SH-SY5Y (cell line): ENCODE measurements around the gene COL9A3.

ENCODE experiments used
- GATA2 ChIP-seq: IDR thresholded peaks from 2 replicates; pipeline ENCODE4 v1.6.1; 2011; ENCODE audit warnings: mild to moderate bottlenecking, low read depth, low read length
- GATA3 ChIP-seq: IDR thresholded peaks from 2 replicates; pipeline ENCODE4 v1.6.1; 2011; ENCODE audit warnings: low read depth, mild to moderate bottlenecking, low read length, moderate library complexity

DNA sequence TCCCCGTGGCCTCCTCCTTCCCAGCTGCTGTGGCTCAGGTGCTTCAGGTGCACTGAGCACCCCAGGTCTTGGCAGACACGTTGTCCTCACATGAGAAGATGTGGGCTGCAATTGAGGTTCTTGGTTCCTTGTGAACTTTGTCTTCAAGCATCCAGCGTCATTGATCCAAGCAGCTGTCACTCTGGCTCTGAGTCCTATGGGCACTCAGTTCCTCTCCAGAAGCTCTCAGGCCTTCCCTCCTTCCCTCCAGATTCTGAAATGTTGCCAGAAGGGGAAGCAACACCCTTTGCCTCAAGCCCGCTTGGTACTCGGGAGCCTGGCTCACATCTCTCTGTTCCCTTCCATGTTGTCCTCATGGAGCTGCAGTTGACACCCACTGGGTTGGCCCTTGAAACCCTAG lies 29.0 kb upstream of the COL9A3 start:
- TF ChIP-seq GATA3 (no peak), GATA2 (no peak)
